Epithelial cell of proximal tubule (primary cell): Measurements from ENCODE around the gene TBX15. TPM values are rescaled to one million over a fixed set of nuclear protein-coding genes. Genes with fewer than 3 reads are reported as not detected.

Experiments used
- DNase-seq: peaks from one replicate; pipeline ENCODE4 v3.0.0-alpha.2; 2011; ENCODE audit warnings: low read depth
- H3K4me3 ChIP-seq: 2 replicates; pipeline ENCODE4 v1.5.1; 2011; ENCODE audit warnings: low read depth, mild to moderate bottlenecking, low read length
- total RNA-seq: library from RNA; depleted of rRNA; stranded (reverse); fragments of >200 nt; gene quantifications from 2 replicates; pipeline ENCODE4 v1.2.3, GENCODE V29; 2015
- TF ChIP-seq, protein P1 (sequence below): conservative IDR thresholded peaks from 2 replicates; pipeline ENCODE4 v1.5.1; 2012; ENCODE audit warnings: low read depth, mild to moderate bottlenecking, low read length

Gene TBX15
- total RNA-seq, 1 donor from 2014 or later, result not detected

GRCh38 chr1:118841521-118841920 lies 146.6 kb downstream of the TBX15 start:
- TF ChIP-seq, protein P1, sequence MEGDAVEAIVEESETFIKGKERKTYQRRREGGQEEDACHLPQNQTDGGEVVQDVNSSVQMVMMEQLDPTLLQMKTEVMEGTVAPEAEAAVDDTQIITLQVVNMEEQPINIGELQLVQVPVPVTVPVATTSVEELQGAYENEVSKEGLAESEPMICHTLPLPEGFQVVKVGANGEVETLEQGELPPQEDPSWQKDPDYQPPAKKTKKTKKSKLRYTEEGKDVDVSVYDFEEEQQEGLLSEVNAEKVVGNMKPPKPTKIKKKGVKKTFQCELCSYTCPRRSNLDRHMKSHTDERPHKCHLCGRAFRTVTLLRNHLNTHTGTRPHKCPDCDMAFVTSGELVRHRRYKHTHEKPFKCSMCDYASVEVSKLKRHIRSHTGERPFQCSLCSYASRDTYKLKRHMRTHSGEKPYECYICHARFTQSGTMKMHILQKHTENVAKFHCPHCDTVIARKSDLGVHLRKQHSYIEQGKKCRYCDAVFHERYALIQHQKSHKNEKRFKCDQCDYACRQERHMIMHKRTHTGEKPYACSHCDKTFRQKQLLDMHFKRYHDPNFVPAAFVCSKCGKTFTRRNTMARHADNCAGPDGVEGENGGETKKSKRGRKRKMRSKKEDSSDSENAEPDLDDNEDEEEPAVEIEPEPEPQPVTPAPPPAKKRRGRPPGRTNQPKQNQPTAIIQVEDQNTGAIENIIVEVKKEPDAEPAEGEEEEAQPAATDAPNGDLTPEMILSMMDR, result no peak
- no peak for DNase-seq
- H3K4me3 ChIP-seq, result no peak overlapping the region

Other genes starting within 250 kb of the TBX15 start
- gene WARS2, start 152.3 kb upstream of the TBX15 start, total RNA-seq, result 14.8 TPM in 2 replicates